PFSK-1 (cell line): ENCODE data around the gene ACADS.

Source experiments
- FOXP2 ChIP-seq: optimal IDR thresholded peaks from 2 replicates; pipeline ENCODE3; 2011; ENCODE audit warnings: borderline replicate concordance, control low read depth, inconsistent platforms; ENCODE audit not compliant: insufficient read depth; ENCODE audit errors: extremely low read length, extremely low read depth
- POLR2AphosphoS5 ChIP-seq: IDR thresholded peaks from 2 replicates; pipeline ENCODE4 v1.6.1; 2012; ENCODE audit warnings: low read depth, mild to moderate bottlenecking, control low read depth, low read length, moderate library complexity
- SIN3A ChIP-seq: IDR thresholded peaks from 2 replicates; pipeline ENCODE4 v1.6.1; 2012; ENCODE audit warnings: mild to moderate bottlenecking, low read length, moderate library complexity, borderline replicate concordance; ENCODE audit not compliant: insufficient read depth
- TAF1 ChIP-seq: IDR thresholded peaks from 2 replicates; pipeline ENCODE4 v1.6.1; 2012; ENCODE audit warnings: low read length, control low read depth, borderline replicate concordance; ENCODE audit not compliant: insufficient read depth
- TF ChIP-seq, protein P1 (sequence below), 2 experiments: IDR thresholded peaks; 2 replicates each; pipeline versions ENCODE4 v1.6.1 to v1.8.0; 2011 to 2012; ENCODE audit warnings: low read depth in 2 of 2, low read length in 2 of 2, control low read depth in 1 of 2, inconsistent platforms in 1 of 2, mild to moderate bottlenecking in 1 of 2, moderate library complexity in 1 of 2; ENCODE audit not compliant: insufficient read depth in 1 of 2

DNA sequence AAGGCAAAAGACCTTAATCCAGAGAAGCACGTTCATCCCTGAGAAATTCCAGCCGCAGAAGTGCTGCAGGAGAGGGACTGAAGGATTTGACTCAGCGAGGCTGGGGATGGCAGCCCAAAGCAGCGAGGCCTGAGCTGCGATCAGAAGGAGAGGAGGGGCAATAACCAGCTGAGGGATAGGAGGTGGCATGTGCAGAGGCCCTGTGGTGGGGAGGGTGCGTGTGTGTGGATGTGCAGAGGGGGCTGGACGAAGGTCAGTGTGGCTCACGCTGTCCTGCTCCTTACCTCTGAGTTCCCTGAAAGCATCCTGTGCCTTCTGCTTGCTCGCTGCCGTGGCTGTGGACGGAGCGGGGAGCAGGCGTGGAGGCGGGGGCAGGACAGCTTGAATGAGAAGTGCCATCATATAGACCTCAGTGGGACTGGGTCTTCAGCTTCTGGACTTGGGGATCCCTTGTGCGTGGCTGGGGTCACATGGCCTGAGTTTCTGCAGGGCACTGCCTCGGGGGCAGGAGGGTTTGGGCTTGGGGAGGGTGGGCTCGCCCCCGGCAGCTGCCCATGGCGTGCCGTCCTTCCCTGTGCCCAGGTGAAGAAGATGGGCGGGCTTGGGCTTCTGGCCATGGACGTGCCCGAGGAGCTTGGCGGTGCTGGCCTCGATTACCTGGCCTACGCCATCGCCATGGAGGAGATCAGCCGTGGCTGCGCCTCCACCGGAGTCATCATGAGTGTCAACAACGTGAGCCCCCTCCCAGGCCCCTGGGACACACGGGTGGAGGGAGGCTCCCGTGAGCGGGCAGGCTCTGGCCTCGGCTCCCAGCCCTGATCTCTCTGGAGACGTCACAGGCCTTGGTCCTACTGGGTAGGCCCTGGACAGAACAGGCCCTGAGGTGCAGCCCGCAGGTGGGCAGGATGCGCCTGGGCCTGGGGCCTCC is 11.0 kb downstream of the ACADS start:
- TF ChIP-seq POLR2AphosphoS5 = no peak
- no peak for TF ChIP-seq TAF1
- TF ChIP-seq, protein P1, sequence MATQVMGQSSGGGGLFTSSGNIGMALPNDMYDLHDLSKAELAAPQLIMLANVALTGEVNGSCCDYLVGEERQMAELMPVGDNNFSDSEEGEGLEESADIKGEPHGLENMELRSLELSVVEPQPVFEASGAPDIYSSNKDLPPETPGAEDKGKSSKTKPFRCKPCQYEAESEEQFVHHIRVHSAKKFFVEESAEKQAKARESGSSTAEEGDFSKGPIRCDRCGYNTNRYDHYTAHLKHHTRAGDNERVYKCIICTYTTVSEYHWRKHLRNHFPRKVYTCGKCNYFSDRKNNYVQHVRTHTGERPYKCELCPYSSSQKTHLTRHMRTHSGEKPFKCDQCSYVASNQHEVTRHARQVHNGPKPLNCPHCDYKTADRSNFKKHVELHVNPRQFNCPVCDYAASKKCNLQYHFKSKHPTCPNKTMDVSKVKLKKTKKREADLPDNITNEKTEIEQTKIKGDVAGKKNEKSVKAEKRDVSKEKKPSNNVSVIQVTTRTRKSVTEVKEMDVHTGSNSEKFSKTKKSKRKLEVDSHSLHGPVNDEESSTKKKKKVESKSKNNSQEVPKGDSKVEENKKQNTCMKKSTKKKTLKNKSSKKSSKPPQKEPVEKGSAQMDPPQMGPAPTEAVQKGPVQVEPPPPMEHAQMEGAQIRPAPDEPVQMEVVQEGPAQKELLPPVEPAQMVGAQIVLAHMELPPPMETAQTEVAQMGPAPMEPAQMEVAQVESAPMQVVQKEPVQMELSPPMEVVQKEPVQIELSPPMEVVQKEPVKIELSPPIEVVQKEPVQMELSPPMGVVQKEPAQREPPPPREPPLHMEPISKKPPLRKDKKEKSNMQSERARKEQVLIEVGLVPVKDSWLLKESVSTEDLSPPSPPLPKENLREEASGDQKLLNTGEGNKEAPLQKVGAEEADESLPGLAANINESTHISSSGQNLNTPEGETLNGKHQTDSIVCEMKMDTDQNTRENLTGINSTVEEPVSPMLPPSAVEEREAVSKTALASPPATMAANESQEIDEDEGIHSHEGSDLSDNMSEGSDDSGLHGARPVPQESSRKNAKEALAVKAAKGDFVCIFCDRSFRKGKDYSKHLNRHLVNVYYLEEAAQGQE (IDR thresholded peaks at IDR 0.05; ENCODE audit: insufficient read depth in 1 of 2, low read depth in 2 of 2, low read length in 2 of 2) = no peak
- no peak for TF ChIP-seq SIN3A
- no peak for TF ChIP-seq FOXP2
